Peyer's patch (tissue), 4 donors: ENCODE data around the gene IL18R1.

Experiments used
- CTCF ChIP-seq, 6 experiments: fragments of 450-650 bp in 4 of 6; fragments of 200-600 bp in 2 of 6; sonication (generic) in 1 of 6; IDR thresholded peaks; one replicate each; pipeline ENCODE4 v1.5.1; 2017 to 2019; ENCODE audit warnings: antibody characterized with exemption in 6 of 6, mild to moderate bottlenecking in 3 of 6, moderate library complexity in 1 of 6
- POLR2A ChIP-seq, 2 donors: fragments of 450-650 bp; IDR thresholded peaks; one replicate each; pipeline ENCODE4 v1.5.1; 2017; ENCODE audit warnings: antibody characterized with exemption in 2 of 2, mild to moderate bottlenecking in 2 of 2, moderate library complexity in 2 of 2

- no peak for TF ChIP-seq CTCF (IDR thresholded peaks at IDR 0.05)
- no peak for TF ChIP-seq POLR2A (IDR thresholded peaks at IDR 0.05)
Observed at GRCh38 chr2:102401865-102402264, 46.3 kb downstream of the IL18R1 start.
